Measurements from ENCODE around the gene PPARG.

DNA sequence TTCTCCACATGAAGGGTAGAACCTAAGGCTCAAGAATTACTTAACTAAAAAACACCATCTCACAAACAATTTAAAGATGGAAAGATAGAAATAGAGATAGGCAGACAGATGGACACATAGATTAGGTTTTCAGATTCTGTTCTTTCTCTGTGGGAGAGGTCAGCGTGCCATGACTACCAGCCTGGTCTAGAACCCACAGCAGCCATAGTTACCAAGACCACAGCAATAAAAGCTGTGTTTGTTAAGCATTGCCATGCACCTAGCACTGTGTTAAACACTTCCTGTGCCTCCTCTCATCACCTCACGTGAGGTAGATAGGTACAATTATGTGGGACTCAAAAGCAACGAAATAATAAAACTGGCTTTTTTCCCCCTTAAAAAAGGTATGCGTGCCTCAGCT, 112.3 kb downstream of the PPARG start:
- TF ChIP-seq, protein P1, sequence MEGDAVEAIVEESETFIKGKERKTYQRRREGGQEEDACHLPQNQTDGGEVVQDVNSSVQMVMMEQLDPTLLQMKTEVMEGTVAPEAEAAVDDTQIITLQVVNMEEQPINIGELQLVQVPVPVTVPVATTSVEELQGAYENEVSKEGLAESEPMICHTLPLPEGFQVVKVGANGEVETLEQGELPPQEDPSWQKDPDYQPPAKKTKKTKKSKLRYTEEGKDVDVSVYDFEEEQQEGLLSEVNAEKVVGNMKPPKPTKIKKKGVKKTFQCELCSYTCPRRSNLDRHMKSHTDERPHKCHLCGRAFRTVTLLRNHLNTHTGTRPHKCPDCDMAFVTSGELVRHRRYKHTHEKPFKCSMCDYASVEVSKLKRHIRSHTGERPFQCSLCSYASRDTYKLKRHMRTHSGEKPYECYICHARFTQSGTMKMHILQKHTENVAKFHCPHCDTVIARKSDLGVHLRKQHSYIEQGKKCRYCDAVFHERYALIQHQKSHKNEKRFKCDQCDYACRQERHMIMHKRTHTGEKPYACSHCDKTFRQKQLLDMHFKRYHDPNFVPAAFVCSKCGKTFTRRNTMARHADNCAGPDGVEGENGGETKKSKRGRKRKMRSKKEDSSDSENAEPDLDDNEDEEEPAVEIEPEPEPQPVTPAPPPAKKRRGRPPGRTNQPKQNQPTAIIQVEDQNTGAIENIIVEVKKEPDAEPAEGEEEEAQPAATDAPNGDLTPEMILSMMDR (IDR thresholded peaks at IDR 0.05 in 8 of 11, conservative IDR thresholded peaks at IDR 0.05 in 3 of 11): no peak
- no peak for TF ChIP-seq POLR2A (IDR thresholded peaks at IDR 0.05)

Data from spleen (tissue), 7 donors.